Measurements from ENCODE around the gene WBP1L. TPM values are rescaled to one million over a fixed set of nuclear protein-coding genes. Genes with fewer than 3 reads are reported as not detected.

The WBP1L gene
- total RNA-seq, 1 donor from 2014 or later = 26.1 TPM

GRCh38 chr10:102720337-102720736, 23.4 kb upstream of the WBP1L start:
- no peak for TF ChIP-seq CTCF (IDR thresholded peaks at IDR 0.05; ENCODE audit: insufficient read depth, low read length, severe bottlenecking)
- Histone ChIP-seq H3K36me3 (ENCODE audit: control insufficient read depth, insufficient read depth, low read length) (no peaks in the 10 kb centered on the region), H3K4me3 (ENCODE audit: low read depth, low read length) (no peak overlapping the region), H3K27me3 (ENCODE audit: control insufficient read depth, insufficient read depth, low read length) (no peaks in the 10 kb centered on the region)
- DNase-seq (ENCODE audit: low read depth) (no peak), FAIRE-seq (no peak)

GRCh38 chr10:102720775-102721301, 22.9 kb upstream of the WBP1L start:
- no peak for TF ChIP-seq CTCF (IDR thresholded peaks at IDR 0.05; ENCODE audit: insufficient read depth, low read length, severe bottlenecking)
- FAIRE-seq (no peak), DNase-seq (ENCODE audit: low read depth) (no peak)
- Histone ChIP-seq H3K27me3 (ENCODE audit: control insufficient read depth, insufficient read depth, low read length) (no peaks in the 10 kb centered on the region), H3K4me3 (ENCODE audit: low read depth, low read length) (no peak overlapping the region), H3K36me3 (ENCODE audit: control insufficient read depth, insufficient read depth, low read length) (no peaks in the 10 kb centered on the region)

GRCh38 chr10:102721954-102722353, 21.8 kb upstream of the WBP1L start:
- Histone ChIP-seq H3K4me3 (ENCODE audit: low read depth, low read length) (no peak overlapping the region), H3K27me3 (ENCODE audit: control insufficient read depth, insufficient read depth, low read length) (no peaks in the 10 kb centered on the region), H3K36me3 (ENCODE audit: control insufficient read depth, insufficient read depth, low read length) (peaks cover 2% of the 10 kb centered on the region)
- TF ChIP-seq CTCF (IDR thresholded peaks at IDR 0.05; ENCODE audit: insufficient read depth, low read length, severe bottlenecking) = no peak
- no peak for DNase-seq (ENCODE audit: low read depth)
- no peak for FAIRE-seq

- H3K36me3 ChIP-seq (ENCODE audit: control insufficient read depth, insufficient read depth, low read length) = peaks cover 3% of the 10 kb centered on the region
- FAIRE-seq = no peak
- H3K27me3 ChIP-seq (ENCODE audit: control insufficient read depth, insufficient read depth, low read length) = no peaks in the 10 kb centered on the region
- DNase-seq (ENCODE audit: low read depth) = no peak
- no peak overlapping the region for H3K4me3 ChIP-seq (ENCODE audit: low read depth, low read length)
- TF ChIP-seq CTCF (IDR thresholded peaks at IDR 0.05; ENCODE audit: insufficient read depth, low read length, severe bottlenecking) = no peak
Observed at GRCh38 chr10:102723989-102724388, 19.8 kb upstream of the WBP1L start.

- FAIRE-seq (no peak), DNase-seq (ENCODE audit: low read depth) (no peak)
- peaks cover 7% of the 10 kb centered on the region for H3K36me3 ChIP-seq (ENCODE audit: control insufficient read depth, insufficient read depth, low read length)
- no peaks in the 10 kb centered on the region for H3K27me3 ChIP-seq (ENCODE audit: control insufficient read depth, insufficient read depth, low read length)
- no peak for TF ChIP-seq CTCF (IDR thresholded peaks at IDR 0.05; ENCODE audit: insufficient read depth, low read length, severe bottlenecking)
- H3K4me3 ChIP-seq (ENCODE audit: low read depth, low read length) = no peak overlapping the region
Observed at GRCh38 chr10:102726274-102726673, 17.5 kb upstream of the WBP1L start.
